ENCODE results near the gene PABPC1L. TPM values are rescaled to one million over a fixed set of nuclear protein-coding genes. Genes with fewer than 3 reads are reported as not detected.

The PABPC1L gene
- total RNA-seq, 1 experiment from 2014 or later: 102 TPM

DNA sequence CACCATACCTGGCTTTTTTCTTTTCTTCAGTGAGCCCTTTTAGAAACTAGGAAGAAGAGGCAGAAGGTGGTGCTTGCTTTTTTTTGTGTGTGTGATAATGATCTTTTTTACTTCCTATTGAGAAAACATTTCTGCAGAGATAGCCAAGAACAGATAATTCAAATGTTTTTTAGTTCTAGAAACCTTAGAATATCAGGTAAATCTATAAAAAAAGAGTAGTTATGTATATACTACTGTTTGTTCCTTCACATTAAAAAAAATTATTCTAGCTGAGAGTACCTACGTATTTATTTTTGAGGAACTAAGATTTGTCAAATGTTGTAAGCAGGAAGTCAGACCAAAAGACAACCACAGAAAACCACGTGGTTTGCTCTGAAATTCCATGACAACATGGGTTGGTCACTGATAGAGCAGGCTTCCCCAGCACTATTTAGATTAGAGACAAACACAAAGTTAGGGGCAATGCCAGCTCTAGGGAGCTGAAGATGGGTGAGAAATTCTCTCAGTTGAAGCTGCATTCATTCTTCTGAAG is 69.3 kb downstream of the PABPC1L start:
- ChIA-PET CTCF (interaction anchor here (0.6 kb wide), 1 partner anchor 70 kb away, joined by 3 read pairs; no protein-coding TSS in a partner anchor), POLR2A (no interaction called here)
- Histone ChIP-seq H3K27me3 (ENCODE audit: control insufficient read depth, insufficient read depth, low read length) (no peaks in the 10 kb centered on the region), H3K9me3 (ENCODE audit: control insufficient read depth, insufficient read depth, low read depth, low read length) (no peaks in the 10 kb centered on the region), H3K27ac (ENCODE audit: low read length) (no peak overlapping the region), H3K4me3 (ENCODE audit: low read depth in 2 of 2, low read length in 2 of 2) (no peak overlapping the region), H3K4me1 (ENCODE audit: control insufficient read depth, insufficient read depth, low read length) (no peaks in the 10 kb centered on the region), H3K36me3 (ENCODE audit: control insufficient read depth, insufficient read depth, low read length) (peaks cover 18% of the 10 kb centered on the region; the same call in 1 of the 2 replicates)
- DNase-seq (ENCODE audit: low read depth, low spot score): no peak
- TF ChIP-seq, protein P1, sequence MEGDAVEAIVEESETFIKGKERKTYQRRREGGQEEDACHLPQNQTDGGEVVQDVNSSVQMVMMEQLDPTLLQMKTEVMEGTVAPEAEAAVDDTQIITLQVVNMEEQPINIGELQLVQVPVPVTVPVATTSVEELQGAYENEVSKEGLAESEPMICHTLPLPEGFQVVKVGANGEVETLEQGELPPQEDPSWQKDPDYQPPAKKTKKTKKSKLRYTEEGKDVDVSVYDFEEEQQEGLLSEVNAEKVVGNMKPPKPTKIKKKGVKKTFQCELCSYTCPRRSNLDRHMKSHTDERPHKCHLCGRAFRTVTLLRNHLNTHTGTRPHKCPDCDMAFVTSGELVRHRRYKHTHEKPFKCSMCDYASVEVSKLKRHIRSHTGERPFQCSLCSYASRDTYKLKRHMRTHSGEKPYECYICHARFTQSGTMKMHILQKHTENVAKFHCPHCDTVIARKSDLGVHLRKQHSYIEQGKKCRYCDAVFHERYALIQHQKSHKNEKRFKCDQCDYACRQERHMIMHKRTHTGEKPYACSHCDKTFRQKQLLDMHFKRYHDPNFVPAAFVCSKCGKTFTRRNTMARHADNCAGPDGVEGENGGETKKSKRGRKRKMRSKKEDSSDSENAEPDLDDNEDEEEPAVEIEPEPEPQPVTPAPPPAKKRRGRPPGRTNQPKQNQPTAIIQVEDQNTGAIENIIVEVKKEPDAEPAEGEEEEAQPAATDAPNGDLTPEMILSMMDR (IDR thresholded peaks at IDR 0.05): no peak
- TF ChIP-seq, protein P2, sequence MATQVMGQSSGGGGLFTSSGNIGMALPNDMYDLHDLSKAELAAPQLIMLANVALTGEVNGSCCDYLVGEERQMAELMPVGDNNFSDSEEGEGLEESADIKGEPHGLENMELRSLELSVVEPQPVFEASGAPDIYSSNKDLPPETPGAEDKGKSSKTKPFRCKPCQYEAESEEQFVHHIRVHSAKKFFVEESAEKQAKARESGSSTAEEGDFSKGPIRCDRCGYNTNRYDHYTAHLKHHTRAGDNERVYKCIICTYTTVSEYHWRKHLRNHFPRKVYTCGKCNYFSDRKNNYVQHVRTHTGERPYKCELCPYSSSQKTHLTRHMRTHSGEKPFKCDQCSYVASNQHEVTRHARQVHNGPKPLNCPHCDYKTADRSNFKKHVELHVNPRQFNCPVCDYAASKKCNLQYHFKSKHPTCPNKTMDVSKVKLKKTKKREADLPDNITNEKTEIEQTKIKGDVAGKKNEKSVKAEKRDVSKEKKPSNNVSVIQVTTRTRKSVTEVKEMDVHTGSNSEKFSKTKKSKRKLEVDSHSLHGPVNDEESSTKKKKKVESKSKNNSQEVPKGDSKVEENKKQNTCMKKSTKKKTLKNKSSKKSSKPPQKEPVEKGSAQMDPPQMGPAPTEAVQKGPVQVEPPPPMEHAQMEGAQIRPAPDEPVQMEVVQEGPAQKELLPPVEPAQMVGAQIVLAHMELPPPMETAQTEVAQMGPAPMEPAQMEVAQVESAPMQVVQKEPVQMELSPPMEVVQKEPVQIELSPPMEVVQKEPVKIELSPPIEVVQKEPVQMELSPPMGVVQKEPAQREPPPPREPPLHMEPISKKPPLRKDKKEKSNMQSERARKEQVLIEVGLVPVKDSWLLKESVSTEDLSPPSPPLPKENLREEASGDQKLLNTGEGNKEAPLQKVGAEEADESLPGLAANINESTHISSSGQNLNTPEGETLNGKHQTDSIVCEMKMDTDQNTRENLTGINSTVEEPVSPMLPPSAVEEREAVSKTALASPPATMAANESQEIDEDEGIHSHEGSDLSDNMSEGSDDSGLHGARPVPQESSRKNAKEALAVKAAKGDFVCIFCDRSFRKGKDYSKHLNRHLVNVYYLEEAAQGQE (IDR thresholded peaks at IDR 0.05; ENCODE audit: insufficient read depth in 1 of 2, low read depth in 2 of 2, low read length in 1 of 2): no peak
- in situ Hi-C loops (cut with HindIII; ENCODE audit: low pct_unique_long_range_greater_than_20kb, low sequenced_read_pairs): no loop called here
- BruUV-seq (replicated peaks): no TSS peak
- ATAC-seq: no peak
- intact Hi-C loops (cut with micrococcal nuclease; ENCODE audit: unreplicated experiment): no loop called here

DNA sequence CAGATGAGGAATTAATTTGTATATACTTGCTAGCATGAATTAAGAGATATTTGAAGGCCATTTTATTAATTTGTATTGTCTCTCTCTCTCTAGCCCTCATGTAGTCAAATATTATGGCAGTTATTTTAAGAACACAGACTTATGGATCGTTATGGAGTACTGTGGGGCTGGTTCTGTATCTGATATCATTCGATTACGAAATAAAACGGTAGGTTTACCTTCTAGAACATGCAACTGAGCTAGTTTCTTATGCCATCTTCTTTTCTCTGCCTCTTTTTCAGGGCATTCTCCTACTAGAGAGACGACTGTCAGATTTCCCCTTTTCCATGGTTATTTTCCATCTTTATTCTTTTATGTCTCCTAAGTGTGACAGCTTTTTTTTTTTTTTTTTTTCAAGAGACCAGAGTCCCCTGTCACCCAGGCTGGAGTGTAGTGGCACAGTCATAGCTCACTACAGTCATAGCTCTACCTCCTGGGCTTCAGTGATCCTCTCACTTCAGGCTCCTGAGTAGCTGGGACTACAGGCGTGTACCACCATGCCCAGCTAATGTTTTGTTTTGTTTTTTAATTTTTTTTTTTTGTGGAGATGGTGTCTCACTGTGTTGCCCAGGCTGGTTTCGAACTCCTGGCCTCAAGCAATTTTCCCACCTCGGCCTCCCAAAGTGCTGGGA is 72.0 kb downstream of the PABPC1L start:
- Histone ChIP-seq H3K4me1 (ENCODE audit: control insufficient read depth, insufficient read depth, low read length) (no peaks in the 10 kb centered on the region), H3K9me3 (ENCODE audit: control insufficient read depth, insufficient read depth, low read depth, low read length) (no peaks in the 10 kb centered on the region), H3K4me3 (ENCODE audit: low read depth in 2 of 2, low read length in 2 of 2) (no peak overlapping the region), H3K27me3 (ENCODE audit: control insufficient read depth, insufficient read depth, low read length) (no peaks in the 10 kb centered on the region), H3K36me3 (ENCODE audit: control insufficient read depth, insufficient read depth, low read length) (peaks cover 10% of the 10 kb centered on the region), H3K27ac (ENCODE audit: low read length) (no peak overlapping the region)
- intact Hi-C loops (cut with micrococcal nuclease; ENCODE audit: unreplicated experiment): no loop called here
- in situ Hi-C loops (cut with HindIII; ENCODE audit: low pct_unique_long_range_greater_than_20kb, low sequenced_read_pairs): no loop called here
- DNase-seq (ENCODE audit: low read depth, low spot score) (no peak), ATAC-seq (no peak)
- TF ChIP-seq TCF7L2 (IDR thresholded peaks at IDR 0.05; ENCODE audit: low read depth, low read length): no peak
- TF ChIP-seq, protein P2 (IDR thresholded peaks at IDR 0.05; ENCODE audit: insufficient read depth in 1 of 2, low read depth in 2 of 2, low read length in 1 of 2): no peak
- no peak for TF ChIP-seq POLR2AphosphoS5 (IDR thresholded peaks at IDR 0.05; ENCODE audit: low read depth, low read length)
- no peak for TF ChIP-seq SIN3A (IDR thresholded peaks at IDR 0.05; ENCODE audit: borderline replicate concordance, insufficient read depth, low read depth, low read length)
- TF ChIP-seq, protein P1 (IDR thresholded peaks at IDR 0.05): no peak
- POLR2A ChIA-PET: interaction anchor here (0.6 kb wide), 1 partner anchor 44 kb away, joined by 4 read pairs; no protein-coding TSS in a partner anchor
- no TSS peak for BruUV-seq (replicated peaks)
- CTCF ChIA-PET: no interaction called here

Data from Panc1 (cell line).